Raji (cell line): ENCODE results near the gene GPX8.

Experiments used
- POLR2A ChIP-seq: IDR thresholded peaks from 2 replicates; pipeline ENCODE4 v1.6.1; 2011; ENCODE audit warnings: low read depth, low read length, control low read depth; ENCODE audit not compliant: insufficient read depth

GPX8 gene

DNA sequence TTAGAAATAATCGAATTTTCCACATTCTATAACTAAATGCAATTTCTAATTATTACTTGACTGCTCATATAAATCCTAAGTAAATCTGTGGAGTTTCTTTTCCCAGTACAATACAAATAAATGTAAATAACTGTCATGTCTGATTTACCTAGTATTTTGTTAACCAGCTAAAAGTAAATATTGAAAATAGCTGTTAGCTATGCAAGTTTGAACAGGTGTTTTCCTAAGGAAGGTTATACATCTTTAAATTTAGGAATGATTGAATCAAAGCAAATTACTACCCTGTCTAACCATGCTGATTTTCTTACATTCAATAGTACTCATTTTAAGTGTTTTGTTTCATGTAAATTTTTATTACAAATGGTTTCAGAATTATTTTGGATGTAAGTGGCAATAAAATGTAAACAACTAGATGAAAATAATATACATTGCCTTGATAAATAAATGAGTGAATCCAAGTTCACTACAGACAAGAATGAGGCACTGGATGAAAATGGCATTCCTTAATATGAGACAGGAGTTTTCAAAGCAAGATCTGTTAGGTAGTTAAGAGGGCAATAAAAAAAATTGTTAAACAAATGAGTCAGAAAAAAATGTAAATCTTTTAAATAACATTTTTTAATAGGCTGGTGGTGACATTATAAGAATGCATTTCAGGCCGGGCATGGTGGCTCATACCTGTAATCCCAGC, 51.4 kb downstream of the GPX8 start:
- TF ChIP-seq POLR2A = no peak
